ENCODE data around the gene TCEAL9. TPM values are rescaled to one million over a fixed set of nuclear protein-coding genes. Genes with fewer than 3 reads are reported as not detected.

The TCEAL9 gene
- total and polyA plus RNA-seq, 4 donors = 33.9 to 110 (median 71.6) TPM

DNA sequence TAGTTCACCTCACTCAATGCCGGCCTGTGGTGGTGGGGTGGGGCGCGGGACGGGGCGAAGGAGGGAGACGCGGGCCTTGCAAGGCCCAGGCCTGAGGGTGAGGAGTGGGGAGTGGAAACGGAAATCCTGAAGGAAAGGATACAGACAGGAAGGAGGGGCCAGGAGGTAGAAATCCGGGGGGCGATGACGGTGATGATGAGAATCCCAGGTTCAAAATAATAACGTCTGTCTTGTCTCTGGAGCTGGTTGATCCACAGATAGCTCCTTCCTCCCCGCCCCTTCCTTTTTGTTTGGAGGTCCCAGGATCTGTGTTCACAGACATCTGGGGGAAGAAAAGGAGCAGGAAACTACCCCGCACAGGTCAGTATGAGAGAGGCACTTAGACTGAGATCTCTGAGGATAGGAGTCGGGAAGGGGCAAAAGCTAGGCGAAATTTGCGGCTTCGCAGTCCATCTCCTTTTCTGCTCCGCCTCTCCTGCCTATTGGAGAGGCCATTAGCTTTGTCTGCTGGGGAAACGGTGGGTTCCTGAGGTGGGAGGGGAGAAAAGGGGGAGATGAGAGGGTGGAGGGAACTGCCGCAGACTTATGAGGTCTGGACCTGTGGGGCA lies 25.5 kb upstream of the TCEAL9 start:
- Histone ChIP-seq H3K27me3 (ENCODE audit: control insufficient read depth in 3 of 3, insufficient read depth in 3 of 3, low read length in 2 of 3) (peaks cover 0 to 25% (median 21%) of the 10 kb centered on the region in 3 donors), H3K27ac (ENCODE audit: low read depth in 1 of 2, low read length in 1 of 2) (no peak overlapping the region), H3K9ac (ENCODE audit: insufficient read depth in 1 of 2, low read length in 2 of 2) (peak overlapping the region; percentile 21 to 36), H3K9me3 (ENCODE audit: control insufficient read depth in 4 of 4, insufficient read depth in 3 of 4, low read length in 3 of 4) (no peaks in the 10 kb centered on the region), H3K36me3 (ENCODE audit: control insufficient read depth in 4 of 4, insufficient read depth in 4 of 4, low read length in 4 of 4) (no peaks in the 10 kb centered on the region), H3K4me1 (ENCODE audit: control insufficient read depth in 5 of 5, insufficient read depth in 5 of 5, low read length in 5 of 5) (peaks cover 0 to 4% (median 0%) of the 10 kb centered on the region in 5 donors), H3K4me3 (no peak overlapping the region)
- peak; percentile 50 to 65 (median 56) for DNase-seq
- no peak for ATAC-seq (ENCODE audit: insufficient read depth, low FRiP score)
- TF ChIP-seq, protein P1, sequence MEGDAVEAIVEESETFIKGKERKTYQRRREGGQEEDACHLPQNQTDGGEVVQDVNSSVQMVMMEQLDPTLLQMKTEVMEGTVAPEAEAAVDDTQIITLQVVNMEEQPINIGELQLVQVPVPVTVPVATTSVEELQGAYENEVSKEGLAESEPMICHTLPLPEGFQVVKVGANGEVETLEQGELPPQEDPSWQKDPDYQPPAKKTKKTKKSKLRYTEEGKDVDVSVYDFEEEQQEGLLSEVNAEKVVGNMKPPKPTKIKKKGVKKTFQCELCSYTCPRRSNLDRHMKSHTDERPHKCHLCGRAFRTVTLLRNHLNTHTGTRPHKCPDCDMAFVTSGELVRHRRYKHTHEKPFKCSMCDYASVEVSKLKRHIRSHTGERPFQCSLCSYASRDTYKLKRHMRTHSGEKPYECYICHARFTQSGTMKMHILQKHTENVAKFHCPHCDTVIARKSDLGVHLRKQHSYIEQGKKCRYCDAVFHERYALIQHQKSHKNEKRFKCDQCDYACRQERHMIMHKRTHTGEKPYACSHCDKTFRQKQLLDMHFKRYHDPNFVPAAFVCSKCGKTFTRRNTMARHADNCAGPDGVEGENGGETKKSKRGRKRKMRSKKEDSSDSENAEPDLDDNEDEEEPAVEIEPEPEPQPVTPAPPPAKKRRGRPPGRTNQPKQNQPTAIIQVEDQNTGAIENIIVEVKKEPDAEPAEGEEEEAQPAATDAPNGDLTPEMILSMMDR (IDR thresholded peaks at IDR 0.05; ENCODE audit: control extremely low read depth, extremely low read depth) = no peak
- 21 to 39% methylated on average over 20 to 21 of the region's 21 CpGs for WGBS, 2 donors

DNA sequence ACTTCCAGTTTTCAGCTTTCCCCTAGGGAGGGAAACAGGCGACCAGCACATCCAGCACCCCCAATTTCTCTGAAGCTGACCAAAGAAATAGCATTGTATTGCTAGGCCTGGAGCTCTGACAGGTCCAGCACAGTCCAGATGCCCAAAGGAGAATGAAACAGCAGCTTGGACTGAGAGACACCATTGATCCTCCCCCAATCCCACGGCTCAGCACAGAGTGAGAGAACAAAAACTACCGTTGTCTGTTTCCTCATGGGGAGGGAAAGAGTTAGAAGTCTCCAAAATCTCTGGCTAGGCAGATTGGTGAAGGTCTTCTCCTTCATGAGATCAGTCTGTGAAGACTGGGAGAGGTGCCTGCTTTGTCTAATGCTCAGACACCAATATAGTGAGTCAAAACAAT lies 17.6 kb upstream of the TCEAL9 start:
- Histone ChIP-seq H3K4me3 (no peak overlapping the region), H3K9me3 (ENCODE audit: control insufficient read depth in 4 of 4, insufficient read depth in 3 of 4, low read length in 3 of 4) (peaks cover 0 to 2% (median 0%) of the 10 kb centered on the region in 4 donors), H3K4me1 (ENCODE audit: control insufficient read depth in 5 of 5, insufficient read depth in 5 of 5, low read length in 5 of 5) (peaks cover 0 to 2% (median 0%) of the 10 kb centered on the region in 5 donors), H3K9ac (ENCODE audit: insufficient read depth in 1 of 2, low read length in 2 of 2) (no peak overlapping the region), H3K36me3 (ENCODE audit: control insufficient read depth in 4 of 4, insufficient read depth in 4 of 4, low read length in 4 of 4) (no peaks in the 10 kb centered on the region), H3K27me3 (ENCODE audit: control insufficient read depth in 3 of 3, insufficient read depth in 3 of 3, low read length in 2 of 3) (peaks cover 0 to 32% (median 31%) of the 10 kb centered on the region in 3 donors), H3K27ac (ENCODE audit: low read depth in 1 of 2, low read length in 1 of 2) (no peak overlapping the region)
- ATAC-seq (ENCODE audit: insufficient read depth, low FRiP score) (no peak), DNase-seq (no peak)
- WGBS, 2 donors = 60 to 86% methylated on average over 3 of the region's 3 CpGs
- TF ChIP-seq, protein P1 (IDR thresholded peaks at IDR 0.05; ENCODE audit: control extremely low read depth, extremely low read depth) = no peak

DNA sequence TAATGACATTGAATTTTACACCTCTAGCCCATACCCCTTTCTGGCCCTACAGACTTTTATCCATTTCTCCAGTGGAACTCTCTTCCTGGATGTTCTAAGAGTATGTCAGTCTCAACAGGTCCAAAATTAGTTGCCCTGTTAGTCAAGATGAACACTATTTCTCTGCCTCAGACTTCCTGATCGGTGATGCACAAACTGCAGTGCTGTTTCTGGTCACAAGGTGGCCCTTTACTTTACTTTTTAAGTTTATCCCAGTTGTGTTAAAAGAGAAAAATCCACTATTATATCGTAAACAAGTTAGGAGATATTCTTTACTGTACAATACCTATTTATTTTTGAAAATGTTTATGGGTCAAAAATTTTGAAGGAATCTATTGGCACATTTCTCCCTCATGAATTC lies 13.2 kb upstream of the TCEAL9 start:
- no peak for ATAC-seq (ENCODE audit: insufficient read depth, low FRiP score)
- 2 to 20% methylated on average over 2 of the region's 2 CpGs for WGBS, 2 donors
- peaks cover 0 to 2% (median 0%) of the 10 kb centered on the region in 4 donors for H3K9me3 ChIP-seq (ENCODE audit: control insufficient read depth in 4 of 4, insufficient read depth in 3 of 4, low read length in 3 of 4)
- peaks cover 0 to 3% (median 0%) of the 10 kb centered on the region in 5 donors for H3K4me1 ChIP-seq (ENCODE audit: control insufficient read depth in 5 of 5, insufficient read depth in 5 of 5, low read length in 5 of 5)
- TF ChIP-seq, protein P1 (IDR thresholded peaks at IDR 0.05; ENCODE audit: control extremely low read depth, extremely low read depth) = no peak
- H3K36me3 ChIP-seq (ENCODE audit: control insufficient read depth in 4 of 4, insufficient read depth in 4 of 4, low read length in 4 of 4) = no peaks in the 10 kb centered on the region
- no peak overlapping the region for H3K27ac ChIP-seq (ENCODE audit: low read depth in 1 of 2, low read length in 1 of 2)
- H3K4me3 ChIP-seq = no peak overlapping the region
- H3K27me3 ChIP-seq (ENCODE audit: control insufficient read depth in 3 of 3, insufficient read depth in 3 of 3, low read length in 2 of 3) = peaks cover 1 to 40% (median 25%) of the 10 kb centered on the region in 3 donors
- peak; percentile 30 to 59 (median 37) for DNase-seq
- H3K9ac ChIP-seq (ENCODE audit: insufficient read depth in 1 of 2, low read length in 2 of 2) = no peak overlapping the region
